GM18519 (cell line): ENCODE data around the gene HDHD5.

ENCODE experiments used
- ATAC-seq: cut with Tn5 transposase; IDR thresholded peaks from one replicate; pipeline ENCODE4 v1.9.1; 2021; ENCODE audit warnings: mild to moderate bottlenecking, moderate library complexity; ENCODE audit not compliant: unreplicated experiment, low FRiP score

Gene HDHD5

GRCh38 chr22:17158568-17159503 is at the start of gene HDHD5:
Gene HDHD5 (minus strand): TSS chr22:17159277. CDS start chr22:17159251, 26 bp downstream.
- peak; percentile 49 for ATAC-seq

DNA sequence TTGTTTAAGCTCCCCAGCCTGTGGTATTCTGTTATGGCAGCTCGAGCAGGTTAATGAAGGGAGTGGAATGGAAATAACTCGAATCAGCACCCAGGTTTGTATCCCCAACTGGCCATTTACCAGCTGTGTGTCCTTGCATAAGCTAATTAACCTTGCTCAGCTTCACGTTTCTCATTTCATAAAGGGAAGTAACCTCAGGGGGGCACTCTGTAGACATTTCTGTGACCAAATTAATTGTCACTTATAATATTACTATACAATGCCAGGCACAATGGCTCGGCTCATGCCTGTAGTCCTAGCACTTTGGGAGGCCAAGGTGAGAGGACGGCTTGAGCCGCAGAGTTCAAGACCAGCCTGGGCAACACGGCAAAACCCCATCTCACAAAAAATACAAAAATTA is 46.4 kb upstream of the HDHD5 start:
- no peak for ATAC-seq

DNA sequence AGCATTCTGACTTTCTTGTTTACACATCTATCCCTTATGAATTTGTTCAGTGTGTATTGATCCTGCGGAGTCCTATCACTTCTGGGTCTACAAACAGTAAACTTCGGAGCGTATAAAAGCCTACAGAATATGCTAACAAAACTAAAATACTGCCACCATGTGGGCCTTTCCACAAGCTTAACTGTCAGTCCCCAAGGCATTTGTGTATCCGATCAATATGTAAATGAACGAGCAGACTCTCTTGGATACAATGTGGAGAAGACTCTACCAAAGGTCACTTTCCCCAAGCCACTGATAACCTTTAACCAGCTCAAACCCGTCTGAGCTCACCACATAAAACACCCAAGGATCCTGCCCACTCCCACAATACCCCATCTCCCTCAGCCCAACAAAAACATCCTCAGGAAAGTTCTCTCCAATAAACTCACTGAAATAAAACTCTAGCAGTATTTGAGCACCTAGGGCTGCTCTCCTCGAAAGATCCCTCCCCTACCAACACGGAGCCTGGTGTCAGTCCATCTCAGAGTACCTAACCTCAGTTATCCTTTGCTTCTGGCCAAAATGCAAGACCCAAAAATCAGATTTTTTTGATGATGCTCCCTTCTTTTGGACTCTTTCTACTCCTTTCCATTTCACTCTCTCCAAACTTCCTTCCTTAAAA is 42.3 kb upstream of the HDHD5 start:
- ATAC-seq = no peak

DNA sequence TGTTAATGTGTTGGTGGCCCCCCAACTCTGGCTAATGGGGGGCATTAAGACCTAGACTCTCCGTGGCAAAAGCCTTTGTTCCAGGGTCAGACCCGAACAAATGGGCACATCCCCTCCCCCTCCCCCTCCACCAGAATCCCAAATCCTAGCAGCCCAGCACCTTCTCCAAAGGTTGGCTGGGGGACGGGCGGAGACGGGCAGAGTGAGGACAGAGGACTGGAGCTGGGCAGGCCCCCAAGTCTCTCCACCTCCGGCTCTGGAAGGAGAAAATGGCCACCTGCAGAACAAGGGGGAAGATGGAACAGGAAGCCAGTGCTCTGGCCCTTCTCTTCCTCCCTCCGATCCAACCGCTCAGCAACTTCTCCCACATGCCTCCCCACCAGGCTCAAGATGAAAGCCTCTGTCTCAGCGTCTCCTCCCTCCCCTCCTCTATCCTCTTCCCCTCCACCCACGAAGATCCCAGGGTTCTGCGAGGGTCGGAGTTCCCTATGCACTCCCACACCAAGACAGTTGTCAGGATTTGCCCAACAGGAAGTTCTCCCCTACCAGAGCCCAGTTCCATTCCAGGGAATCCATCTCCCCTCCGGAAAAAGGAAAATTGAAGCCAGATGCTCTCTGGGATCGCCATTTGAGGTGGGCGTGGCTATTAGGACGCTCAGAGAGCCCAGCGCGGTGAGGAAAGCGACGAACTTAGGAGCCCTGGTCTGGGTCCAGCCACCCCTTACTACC is 40.1 kb upstream of the HDHD5 start:
- ATAC-seq = no peak

DNA sequence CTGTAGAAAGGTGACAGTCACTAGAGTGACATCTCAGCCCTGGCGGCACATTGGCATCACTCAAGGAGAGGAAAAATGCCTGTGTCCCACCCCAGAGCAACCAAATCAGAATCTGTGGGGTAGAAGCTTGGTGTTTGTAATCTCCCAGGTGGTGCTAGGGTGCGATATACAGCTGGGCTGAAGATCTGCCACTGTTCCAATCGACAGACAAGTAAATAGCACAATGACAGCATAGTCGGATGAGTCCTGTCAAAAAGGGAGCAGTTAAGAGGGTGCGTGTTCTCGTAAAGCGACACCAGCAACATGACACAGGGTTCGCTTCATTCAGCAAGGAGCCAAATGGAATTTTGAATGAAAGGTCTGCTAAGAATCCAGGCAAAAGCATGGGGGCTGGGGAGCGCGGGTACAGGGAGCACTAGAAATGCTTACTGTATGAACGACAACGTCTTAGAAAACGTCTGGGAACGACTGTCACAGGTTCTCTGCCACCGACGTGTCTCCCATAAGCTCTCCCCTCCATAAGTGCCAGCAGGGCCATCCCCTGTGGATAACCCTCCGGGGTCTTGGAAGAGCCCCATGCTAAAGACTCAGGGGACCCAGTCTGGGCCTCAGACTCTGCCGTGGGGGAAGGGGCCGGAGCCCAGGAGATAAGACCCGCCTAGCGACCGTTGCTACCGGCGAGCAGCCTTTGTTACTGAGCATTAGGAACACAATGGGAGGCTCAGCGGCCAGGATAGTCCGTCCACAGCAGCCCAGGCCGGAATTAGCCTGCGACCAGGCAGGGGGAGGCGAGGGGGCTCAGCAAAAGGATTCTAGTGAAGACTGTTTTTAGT is 39.3 kb upstream of the HDHD5 start:
- no peak for ATAC-seq

DNA sequence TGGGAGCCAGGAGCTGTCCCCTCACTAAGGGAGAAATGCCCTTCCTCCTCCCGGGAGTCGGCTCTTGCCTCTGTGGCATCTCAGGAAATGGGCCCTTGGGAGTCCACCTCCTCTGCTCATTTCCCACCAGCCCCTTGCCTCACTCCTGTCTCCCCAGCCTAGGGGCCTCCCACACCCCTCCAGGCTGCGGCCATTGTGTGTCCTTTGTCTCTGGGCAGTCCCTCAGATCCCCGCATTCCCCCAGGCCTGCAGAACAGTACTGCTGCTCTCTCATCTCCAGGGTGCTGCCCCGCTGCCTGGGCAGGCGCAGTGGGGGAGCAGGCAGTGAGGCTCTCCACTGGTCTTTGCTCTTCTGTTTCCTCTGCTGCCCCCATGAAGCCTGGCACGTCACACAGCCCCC is 35.1 kb upstream of the HDHD5 start:
- no peak for ATAC-seq

DNA sequence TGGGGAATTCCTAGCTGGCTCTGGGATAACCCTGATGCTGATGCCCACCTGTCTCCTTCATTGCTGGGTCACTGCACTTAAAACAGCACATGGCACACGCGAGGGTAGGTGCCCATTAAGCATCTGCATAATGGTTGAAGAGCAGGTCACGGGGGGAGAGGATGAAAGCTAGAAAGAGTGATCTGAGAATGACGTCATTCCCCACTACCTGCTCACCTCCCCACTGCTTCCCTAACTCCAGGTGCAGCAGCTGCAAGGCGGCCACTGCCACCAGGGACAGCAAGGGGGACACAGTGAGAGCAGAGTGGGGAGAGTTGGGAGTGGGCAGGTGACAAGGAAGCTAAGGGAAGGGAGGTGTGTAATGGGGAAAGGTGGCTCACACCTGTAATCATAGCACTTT is 33.1 kb upstream of the HDHD5 start:
- no peak for ATAC-seq

- no peak for ATAC-seq
Observed at GRCh38 chr22:17191163-17191784, 32.2 kb upstream of the HDHD5 start.

- no peak for ATAC-seq
Observed at GRCh38 chr22:17190702-17191101, 31.6 kb upstream of the HDHD5 start.

DNA sequence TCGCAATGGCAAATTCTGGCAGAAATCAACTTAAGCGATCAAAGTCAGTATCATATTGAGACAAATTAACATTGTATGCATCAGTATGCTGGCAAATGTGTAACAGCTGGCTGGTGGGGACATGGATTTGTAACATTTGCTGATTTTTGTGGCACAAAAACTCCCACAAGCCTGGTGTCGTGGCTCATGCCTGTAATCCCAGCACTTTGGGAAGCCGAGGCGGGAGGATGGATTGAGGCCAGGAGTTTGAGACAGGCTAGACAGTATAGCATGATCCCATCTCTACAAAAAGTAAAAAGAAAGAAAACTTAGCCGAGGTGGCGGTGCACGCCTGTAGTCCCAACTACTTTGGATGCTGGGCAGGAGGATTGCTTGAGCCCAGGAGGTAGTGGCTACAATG is 17.6 kb upstream of the HDHD5 start:
- no peak for ATAC-seq

DNA sequence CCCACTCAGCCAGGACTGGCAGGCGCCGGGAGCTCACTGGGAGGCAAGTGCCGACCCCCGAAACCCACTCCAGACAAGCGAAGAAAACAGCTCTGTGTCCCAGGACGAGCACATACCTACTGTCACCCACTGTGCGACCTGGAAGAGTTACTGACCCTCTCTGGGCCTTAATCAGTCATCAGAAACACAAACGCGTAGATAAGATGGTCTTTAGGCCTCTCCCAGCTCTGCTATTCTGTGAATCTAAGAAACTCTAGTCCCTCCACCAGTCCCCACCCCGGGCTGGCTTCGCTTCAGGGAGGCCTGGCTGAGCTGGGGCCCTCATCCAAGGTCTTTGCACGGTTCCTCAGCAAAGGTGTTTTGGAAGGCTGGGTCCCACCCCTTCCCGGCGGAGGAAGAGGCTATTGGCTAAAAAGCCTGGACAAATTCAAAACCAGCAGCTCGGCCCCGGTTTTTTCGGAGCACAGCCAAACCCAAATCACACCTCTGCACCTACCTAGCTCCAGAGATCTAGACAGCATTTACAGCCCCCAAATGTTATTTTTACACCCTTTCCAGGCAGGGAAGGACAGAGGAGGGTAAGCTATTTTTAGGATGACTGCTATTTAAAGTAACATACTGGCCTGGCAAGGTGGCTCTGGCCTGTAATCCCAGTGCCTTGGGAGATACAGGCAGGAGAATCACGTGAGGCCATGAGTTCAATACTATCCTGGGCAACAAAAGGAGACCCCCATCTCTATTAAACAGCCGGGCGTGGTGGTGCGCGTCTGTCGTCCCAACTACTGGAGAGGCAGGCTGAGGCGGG is 13.2 kb upstream of the HDHD5 start:
- no peak for ATAC-seq

GRCh38 chr22:17171153-17172028 is 12.3 kb upstream of the HDHD5 start:
- peak; percentile 81 for ATAC-seq

- no peak for ATAC-seq
Observed at GRCh38 chr22:17167486-17167885, 8.4 kb upstream of the HDHD5 start.

- no peak for ATAC-seq
Observed at GRCh38 chr22:17164392-17165024, 5.4 kb upstream of the HDHD5 start.

- no peak for ATAC-seq
Observed at GRCh38 chr22:17162731-17163130, 3.7 kb upstream of the HDHD5 start.

GRCh38 chr22:17161991-17162390 is 2.9 kb upstream of the HDHD5 start:
- no peak for ATAC-seq

DNA sequence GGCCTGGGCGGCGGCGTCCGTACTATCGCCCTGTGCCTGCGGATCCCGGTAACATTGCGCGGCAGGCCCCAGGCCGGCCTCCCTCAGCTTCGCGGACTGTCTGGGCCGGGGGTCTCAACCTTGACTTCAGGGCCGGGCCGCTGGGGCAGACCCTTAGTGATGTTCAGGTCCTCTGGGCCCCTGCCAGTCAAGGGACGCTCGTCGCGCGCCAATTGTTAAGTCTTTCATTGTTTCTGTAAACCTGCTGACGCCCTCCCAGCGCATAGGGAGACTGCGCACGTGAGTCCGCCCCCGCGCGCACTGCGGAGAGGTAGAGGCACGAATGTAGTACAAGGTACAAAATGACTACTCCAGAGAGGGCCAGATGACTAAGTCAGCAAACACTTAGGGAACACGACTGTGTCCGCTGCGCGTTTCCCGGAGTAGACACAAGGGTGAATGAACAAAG is 451 bp upstream of the HDHD5 start:
- peak; percentile 9 for ATAC-seq

GRCh38 chr22:17158176-17158567 is 905 bp downstream of the HDHD5 start:
- no peak for ATAC-seq
